Astrocyte (in vitro differentiated cells and primary cell): ENCODE measurements around the gene C22orf39. TPM values are rescaled to one million over a fixed set of nuclear protein-coding genes. Genes with fewer than 3 reads are reported as not detected.

Experiments used
- DNase-seq: peaks from one replicate; pipeline ENCODE4 v3.0.0-alpha.2; 2010; ENCODE audit warnings: low read depth
- FAIRE-seq: peaks from 2 replicates; lab custom pipeline; 2011; peaks lifted over from hg19 to GRCh38; lab: Jason Lieb, UNC
- H2AFZ ChIP-seq: 2 replicates; pipeline ENCODE4 v1.6.0; 2012; ENCODE audit warnings: low read depth, low read length, inconsistent platforms
- H3K27ac ChIP-seq: 2 replicates; pipeline ENCODE4 v1.5.1; 2011; ENCODE audit warnings: low read depth, low read length, inconsistent platforms
- H3K27me3 ChIP-seq: 2 replicates; pipeline ENCODE4 v1.6.0; 2011; ENCODE audit warnings: low read length, inconsistent platforms; ENCODE audit not compliant: insufficient read depth
- H3K36me3 ChIP-seq: 2 replicates; pipeline ENCODE4 v1.5.1; 2011; ENCODE audit warnings: low read length, inconsistent platforms; ENCODE audit not compliant: insufficient read depth
- H3K4me1 ChIP-seq: 2 replicates; pipeline ENCODE4 v1.5.1; 2011; ENCODE audit warnings: low read length, inconsistent platforms; ENCODE audit not compliant: insufficient read depth
- H3K4me2 ChIP-seq: 2 replicates; pipeline ENCODE4 v1.6.0; 2012; ENCODE audit warnings: low read length, inconsistent platforms
- H3K4me3 ChIP-seq: 2 replicates; pipeline ENCODE4 v1.5.1; 2011; ENCODE audit warnings: low read depth, mild to moderate bottlenecking, low read length, inconsistent platforms; ENCODE audit not compliant: insufficient read depth
- H3K79me2 ChIP-seq: 2 replicates; pipeline ENCODE4 v1.6.0; 2012; ENCODE audit warnings: mild to moderate bottlenecking, low read length, inconsistent platforms; ENCODE audit not compliant: insufficient read depth
- H3K9ac ChIP-seq: 2 replicates; pipeline ENCODE4 v1.6.0; 2012; ENCODE audit warnings: mild to moderate bottlenecking, low read length, inconsistent platforms
- H3K9me3 ChIP-seq: 2 replicates; pipeline ENCODE4 v1.5.1; 2012; ENCODE audit warnings: low read depth, mild to moderate bottlenecking, low read length, inconsistent platforms; ENCODE audit not compliant: insufficient read depth
- H4K20me1 ChIP-seq: 2 replicates; pipeline ENCODE4 v1.6.0; 2012; ENCODE audit warnings: low read length, inconsistent platforms; ENCODE audit not compliant: insufficient read depth
- H3K27ac Mint-ChIP-seq: one replicate; pipeline ENCODE4 v1.8.0; 2021; ENCODE audit warnings: mild to moderate bottlenecking, mixed read lengths; ENCODE audit not compliant: unreplicated experiment
- H3K27me3 Mint-ChIP-seq: one replicate; pipeline ENCODE4 v1.8.0; 2021; ENCODE audit warnings: low read depth, mixed read lengths; ENCODE audit not compliant: unreplicated experiment
- H3K36me3 Mint-ChIP-seq: one replicate; pipeline ENCODE4 v1.8.0; 2021; ENCODE audit warnings: low read depth, mixed read lengths; ENCODE audit not compliant: unreplicated experiment
- H3K4me1 Mint-ChIP-seq: one replicate; pipeline ENCODE4 v1.8.0; 2021; ENCODE audit warnings: low read depth, mixed read lengths; ENCODE audit not compliant: unreplicated experiment
- H3K4me3 Mint-ChIP-seq: one replicate; pipeline ENCODE4 v1.8.0; 2021; ENCODE audit warnings: mild to moderate bottlenecking, moderate library complexity, mixed read lengths; ENCODE audit not compliant: unreplicated experiment
- H3K9me3 Mint-ChIP-seq: one replicate; pipeline ENCODE4 v1.8.0; 2021; ENCODE audit warnings: mild to moderate bottlenecking, mixed read lengths; ENCODE audit not compliant: unreplicated experiment
- CTCF ChIP-seq: IDR thresholded peaks from 2 replicates; pipeline ENCODE4 v1.5.1; 2011; ENCODE audit warnings: low read depth, mild to moderate bottlenecking, inconsistent platforms, low read length, moderate library complexity; ENCODE audit not compliant: insufficient read depth
- EZH2 ChIP-seq: IDR thresholded peaks from 2 replicates; pipeline ENCODE4 v1.6.1; 2012; ENCODE audit warnings: mild to moderate bottlenecking, low read length, inconsistent platforms; ENCODE audit not compliant: insufficient read depth
- total RNA-seq: library from RNA; stranded (reverse); gene quantifications from 2 replicates; pipeline ENCODE4 v1.2.1, GENCODE V29; 2021

Gene C22orf39
- total RNA-seq, 1 donor from 2014 or later = 14.5 TPM

GRCh38 chr22:19412478-19412877 lies 35.0 kb downstream of the C22orf39 start:
- TF ChIP-seq CTCF (no peak), EZH2 (no peak)
- Histone ChIP-seq H3K27me3 (no peaks in the 10 kb centered on the region), H3K4me3 (no peak overlapping the region), H4K20me1 (peaks cover 76% of the 10 kb centered on the region), H3K36me3 (peaks cover 4% of the 10 kb centered on the region), H2AFZ (no peak overlapping the region), H3K9me3 (no peaks in the 10 kb centered on the region), H3K27ac (no peak overlapping the region), H3K9ac (no peak overlapping the region), H3K4me2 (no peak overlapping the region), H3K79me2 (peaks cover 73% of the 10 kb centered on the region), H3K4me1 (no peaks in the 10 kb centered on the region)
- Mint-ChIP-seq H3K27me3 (no peaks in the 10 kb centered on the region), H3K36me3 (peaks cover 21% of the 10 kb centered on the region), H3K4me1 (peaks cover 8% of the 10 kb centered on the region), H3K9me3 (no peaks in the 10 kb centered on the region), H3K4me3 (no peak overlapping the region), H3K27ac (no peak overlapping the region)
- DNase-seq (no peak), FAIRE-seq (no peak)

- Histone ChIP-seq H3K4me1 (no peaks in the 10 kb centered on the region), H3K79me2 (peaks cover 65% of the 10 kb centered on the region), H3K9ac (no peak overlapping the region), H3K4me2 (no peak overlapping the region), H4K20me1 (peaks cover 71% of the 10 kb centered on the region), H3K4me3 (no peak overlapping the region), H3K9me3 (no peaks in the 10 kb centered on the region), H3K27ac (no peak overlapping the region), H3K36me3 (peaks cover 12% of the 10 kb centered on the region), H3K27me3 (no peaks in the 10 kb centered on the region), H2AFZ (no peak overlapping the region)
- Mint-ChIP-seq H3K27ac (no peak overlapping the region), H3K27me3 (no peaks in the 10 kb centered on the region), H3K9me3 (no peaks in the 10 kb centered on the region), H3K4me3 (no peak overlapping the region), H3K4me1 (peaks cover 8% of the 10 kb centered on the region), H3K36me3 (peaks cover 23% of the 10 kb centered on the region)
- DNase-seq (no peak), FAIRE-seq (no peak)
- TF ChIP-seq EZH2 (no peak), CTCF (no peak)
Measured at GRCh38 chr22:19411690-19412045, 35.8 kb downstream of the C22orf39 start.

GRCh38 chr22:19410941-19411689 lies 36.4 kb downstream of the C22orf39 start:
- no peak for TF ChIP-seq EZH2
- no peak for TF ChIP-seq CTCF
- H3K27me3 ChIP-seq = no peaks in the 10 kb centered on the region
- no peaks in the 10 kb centered on the region for H3K9me3 ChIP-seq
- H3K9me3 Mint-ChIP-seq = no peaks in the 10 kb centered on the region
- no peaks in the 10 kb centered on the region for H3K27me3 Mint-ChIP-seq
- H3K9ac ChIP-seq = no peak overlapping the region
- peaks cover 60% of the 10 kb centered on the region for H3K79me2 ChIP-seq
- no peak overlapping the region for H3K4me3 Mint-ChIP-seq
- peaks cover 24% of the 10 kb centered on the region for H3K36me3 Mint-ChIP-seq
- no peak overlapping the region for H3K4me3 ChIP-seq
- no peak overlapping the region for H3K4me2 ChIP-seq
- H3K36me3 ChIP-seq = peaks cover 17% of the 10 kb centered on the region
- peaks cover 70% of the 10 kb centered on the region for H4K20me1 ChIP-seq
- H3K4me1 Mint-ChIP-seq = peaks cover 8% of the 10 kb centered on the region
- H2AFZ ChIP-seq = no peak overlapping the region
- no peak for FAIRE-seq
- H3K4me1 ChIP-seq = no peaks in the 10 kb centered on the region
- DNase-seq = no peak
- no peak overlapping the region for H3K27ac Mint-ChIP-seq
- H3K27ac ChIP-seq = no peak overlapping the region
